Measurements from ENCODE around the gene PREB. TPM values are rescaled to one million over a fixed set of nuclear protein-coding genes. Genes with fewer than 3 reads are reported as not detected.

PREB gene
- total and polyA plus RNA-seq, 2 donors (not counting 3 experiments of a cell fraction or from before 2014, with no cell fraction given) = 47.2 to 73.3 TPM

GRCh38 chr2:27178469-27178868 is 44.0 kb upstream of the PREB start:
- no peak for FAIRE-seq
- Histone ChIP-seq H3K9ac (replicated peaks; ENCODE audit: extremely low read depth, insufficient read depth, low read length) (no peak overlapping the region), H3K36me3 (ENCODE audit: control insufficient read depth in 2 of 2, extremely low read depth in 1 of 2, insufficient read depth in 2 of 2, low read length in 2 of 2) (no peaks in the 10 kb centered on the region), H3K27ac (ENCODE audit: insufficient read depth, low read depth, low read length) (no peak overlapping the region), H4K20me1 (replicated peaks; ENCODE audit: control insufficient read depth, extremely low read depth, insufficient read depth, low read length) (no peaks in the 10 kb centered on the region), H3K4me2 (ENCODE audit: insufficient read depth, low read length) (no peak overlapping the region), H3K9me1 (replicated peaks; ENCODE audit: control insufficient read depth, extremely low read depth, insufficient read depth, low read length) (no peaks in the 10 kb centered on the region), H3K4me1 (ENCODE audit: control insufficient read depth, extremely low read depth, insufficient read depth, low read length) (no peaks in the 10 kb centered on the region), H2AFZ (ENCODE audit: low read depth, low read length) (no peak overlapping the region), H3K79me2 (ENCODE audit: control insufficient read depth, insufficient read depth, low read length) (no peaks in the 10 kb centered on the region), H3K9me3 (replicated peaks; ENCODE audit: control insufficient read depth, insufficient read depth, low read length) (no peaks in the 10 kb centered on the region), H3K4me3 (replicated peaks in 1 of 3; ENCODE audit: insufficient read depth in 1 of 3, low read depth in 1 of 3, low read length in 3 of 3) (no peak overlapping the region), H3K27me3 (ENCODE audit: control insufficient read depth in 2 of 2, insufficient read depth in 2 of 2, low read length in 2 of 2) (peaks cover 17 to 20% of the 10 kb centered on the region in 2 experiments)
- dilution Hi-C loops (cut with MboI; ENCODE audit: extremely low pct_ligation_motif_present, low sequenced_read_pairs) (no loop called here), intact Hi-C loops (cut with micrococcal nuclease) (no loop called here)
- BruUV-seq (replicated peaks) = no TSS peak
- ChIA-PET POLR2A (no interaction called here), CTCF (interaction anchor here (1.0 to 1.2 kb wide), 2 partner anchors 9 to 332 kb away, joined by 3 to 4 read pairs; no protein-coding TSS in a partner anchor)
- TF ChIP-seq EZH2 (IDR thresholded peaks at IDR 0.05; ENCODE audit: borderline replicate concordance, low read depth, low read length, severe bottlenecking) (no peak), CTCF (IDR thresholded peaks at IDR 0.05; ENCODE audit: extremely low read depth in 1 of 2, insufficient read depth in 1 of 2, low read depth in 1 of 2, low read length in 2 of 2) (no peak), JUN (IDR thresholded peaks at IDR 0.05; ENCODE audit: borderline replicate concordance, insufficient read depth, insufficient read length, low read depth) (no peak), FOS (IDR thresholded peaks at IDR 0.05; ENCODE audit: borderline replicate concordance, insufficient read depth, low read length) (no peak), MYC (IDR thresholded peaks at IDR 0.05; ENCODE audit: low read depth, low read length) (no peak)
- DNase-seq (ENCODE audit: low read depth, low spot score) = no peak
